Limb (tissue), 2 donors: ENCODE measurements around the gene MDFI.

Experiments
- DNase-seq, 2 donors: peaks; one replicate each; pipeline ENCODE4 v3.0.0-alpha.2; 2016; ENCODE audit errors: extremely low spot score in 2 of 2

The MDFI gene

DNA sequence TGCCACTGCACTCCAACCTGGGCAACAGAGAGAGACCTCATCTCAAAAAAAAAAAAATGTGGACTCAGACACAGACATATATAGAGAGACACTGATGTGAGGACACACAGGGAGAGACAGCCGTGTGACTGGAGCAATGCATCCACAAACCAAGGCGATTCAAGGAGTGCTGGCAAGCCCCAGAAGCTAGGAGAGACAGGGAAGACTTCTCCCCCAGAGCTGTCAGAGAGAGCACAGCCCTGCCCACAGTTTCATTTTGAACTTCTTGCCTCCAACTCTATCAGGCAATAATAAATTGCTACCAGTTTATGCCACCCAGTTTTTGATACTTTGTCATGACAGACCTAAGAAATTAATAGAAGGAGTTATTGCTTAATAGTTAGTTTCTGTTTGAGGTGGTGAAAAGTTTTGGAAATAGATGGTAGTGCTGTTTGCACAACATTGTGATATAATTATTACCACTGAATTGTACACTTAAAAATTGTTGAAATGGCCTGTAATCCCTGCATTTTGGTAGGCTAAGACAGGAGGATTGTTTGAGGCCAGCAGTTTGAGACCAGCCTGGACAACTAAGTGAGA, 5.1 kb upstream of the MDFI start:
- no peak for DNase-seq

DNA sequence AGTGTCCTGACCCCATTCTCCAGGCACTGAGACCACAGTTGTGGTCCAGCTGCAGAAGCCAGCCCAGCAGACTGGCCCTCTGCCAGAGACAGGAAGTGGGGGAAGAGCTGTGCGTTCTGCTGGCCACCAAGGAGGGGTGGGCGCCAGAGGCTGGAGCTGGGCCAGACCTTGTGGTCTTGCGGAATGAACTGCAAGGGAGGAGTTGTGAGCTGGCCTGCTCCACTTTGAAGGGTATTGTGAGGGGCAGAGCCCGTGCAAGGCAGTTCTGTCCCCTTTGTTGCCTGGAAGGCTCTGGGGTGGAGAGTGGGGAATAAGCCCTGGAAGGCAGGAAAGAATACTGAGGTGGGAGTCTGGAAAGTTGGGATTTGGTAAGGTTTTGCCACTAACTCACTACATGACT, 3.6 kb upstream of the MDFI start:
- DNase-seq = peak in 1 of 2 donors; percentile 82

GRCh38 chr6:41635365-41635764, 2.9 kb upstream of the MDFI start:
- no peak for DNase-seq

GRCh38 chr6:41636833-41637193, 1.5 kb upstream of the MDFI start:
- peak in 1 of 2 donors; percentile 64 for DNase-seq

GRCh38 chr6:41637194-41638001, 870 bp upstream of the MDFI start:
- no peak for DNase-seq

GRCh38 chr6:41638935-41639808, 904 bp downstream of the MDFI start:
- peak; percentile 67 to 82 for DNase-seq

- DNase-seq = peak in 1 of 2 donors; percentile 77
Observed at GRCh38 chr6:41639809-41640371, 1.6 kb downstream of the MDFI start.

DNA sequence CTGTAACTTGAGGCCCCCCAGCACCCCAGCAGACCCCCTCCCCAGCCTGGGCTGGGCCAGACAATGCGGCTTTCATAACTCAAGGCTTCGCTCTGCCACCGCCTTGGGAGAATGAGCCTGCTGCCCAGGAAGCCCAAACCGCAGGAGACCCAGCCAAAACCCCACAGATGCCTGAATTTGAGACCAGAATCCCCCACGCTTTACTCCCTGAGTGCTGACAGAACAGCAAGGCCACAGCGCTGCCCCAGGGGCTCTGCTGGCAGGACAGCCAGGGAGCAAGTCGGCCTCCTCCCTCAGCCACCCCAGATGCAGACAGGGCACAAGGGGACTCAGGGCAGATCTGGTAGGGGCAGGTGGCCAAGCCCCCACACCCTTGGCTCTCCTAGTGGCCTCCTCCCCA, 2.2 kb downstream of the MDFI start:
- DNase-seq = peak in 1 of 2 donors; percentile 65

- DNase-seq = no peak
Observed at GRCh38 chr6:41641352-41641925, 3.2 kb downstream of the MDFI start.

- DNase-seq = no peak
Observed at GRCh38 chr6:41642090-41642959, 4.1 kb downstream of the MDFI start.

- DNase-seq = no peak
Observed at GRCh38 chr6:41642960-41643898, 5.0 kb downstream of the MDFI start.

GRCh38 chr6:41643899-41644269, 5.6 kb downstream of the MDFI start:
- DNase-seq = no peak

- DNase-seq = peak in 1 of 2 donors; percentile 22
Observed at GRCh38 chr6:41644297-41644879, 6.1 kb downstream of the MDFI start.

GRCh38 chr6:41645007-41645618, 6.8 kb downstream of the MDFI start:
- no peak for DNase-seq

DNA sequence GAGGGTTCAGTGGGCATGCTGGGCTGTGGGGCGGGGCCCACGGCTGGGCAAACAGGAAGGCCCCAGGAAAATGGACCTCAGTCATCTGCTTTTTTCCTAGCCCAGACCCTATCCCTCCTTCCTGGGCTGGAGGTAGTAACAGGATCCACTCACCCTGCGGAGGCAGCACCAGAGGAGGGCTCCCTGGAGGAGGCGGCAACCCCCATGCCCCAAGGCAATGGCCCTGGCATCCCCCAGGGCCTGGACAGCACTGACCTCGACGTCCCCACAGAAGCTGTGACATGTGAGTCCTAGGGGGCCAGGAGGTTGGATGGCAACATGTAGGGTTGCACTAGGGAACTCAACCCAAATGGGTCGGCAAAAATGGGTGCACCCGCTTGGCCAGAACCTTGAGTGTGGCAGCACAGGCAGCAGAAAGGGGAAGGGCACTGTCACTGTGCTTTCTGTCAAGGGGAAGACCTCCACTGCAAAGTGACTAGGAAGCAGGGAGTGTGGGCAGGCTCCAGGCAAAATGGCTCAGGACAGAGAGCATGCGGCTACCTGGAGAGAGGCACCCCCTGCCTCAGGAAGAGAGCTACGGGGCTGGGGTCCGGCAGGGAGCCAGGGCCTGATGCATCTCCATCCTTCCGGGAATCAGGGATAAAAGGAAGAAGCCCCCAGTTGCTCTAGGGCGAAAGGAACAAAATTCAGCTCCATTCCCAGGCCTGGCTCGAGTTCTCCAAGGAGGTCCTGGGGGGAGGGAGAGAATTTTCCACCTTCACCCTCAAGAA, 7.9 kb downstream of the MDFI start:
- no peak for DNase-seq

GRCh38 chr6:41647061-41647511, 8.8 kb downstream of the MDFI start:
- DNase-seq = no peak

- DNase-seq = no peak
Observed at GRCh38 chr6:41648070-41648585, 9.9 kb downstream of the MDFI start.

DNA sequence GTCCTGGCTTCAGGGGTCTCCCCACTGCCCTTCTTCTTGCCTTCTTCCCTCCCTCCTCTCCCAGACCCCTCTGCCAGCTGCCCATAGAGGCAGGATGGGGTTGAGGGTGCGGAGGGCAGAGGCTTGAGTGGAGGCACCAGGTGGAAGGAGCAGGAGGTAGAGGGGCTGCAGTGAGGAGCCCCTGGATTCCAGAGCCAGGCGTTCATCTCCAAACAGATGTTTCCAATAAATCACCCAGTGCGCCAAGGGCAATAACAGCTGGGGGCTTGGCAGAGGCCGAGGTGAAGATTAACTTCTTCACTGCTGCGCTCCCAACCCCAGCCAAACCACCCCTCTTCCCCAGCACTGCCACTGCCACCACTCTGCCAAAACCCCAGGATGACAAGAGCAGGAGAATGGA, 10.7 kb downstream of the MDFI start:
- peak; percentile 70 to 77 for DNase-seq
